AG09319 (cell line): ENCODE data around the gene SPIN1.

ENCODE experiments used
- DNase-seq: peaks from one replicate; pipeline ENCODE4 v3.0.0-alpha.2; 2010; ENCODE audit warnings: low read depth; ENCODE audit errors: extremely low read depth
- CTCF ChIP-seq: IDR thresholded peaks from 2 replicates; pipeline ENCODE4 v1.5.1; 2011; ENCODE audit warnings: low read depth, mild to moderate bottlenecking, inconsistent platforms, low read length, moderate library complexity

The SPIN1 gene

GRCh38 chr9:88388886-88389605 lies 802 bp downstream of the SPIN1 start:
- peak; percentile 46 for DNase-seq
- TF ChIP-seq CTCF: no peak

GRCh38 chr9:88390371-88390990 lies 2.2 kb downstream of the SPIN1 start:
- DNase-seq: no peak
- TF ChIP-seq CTCF: no peak

DNA sequence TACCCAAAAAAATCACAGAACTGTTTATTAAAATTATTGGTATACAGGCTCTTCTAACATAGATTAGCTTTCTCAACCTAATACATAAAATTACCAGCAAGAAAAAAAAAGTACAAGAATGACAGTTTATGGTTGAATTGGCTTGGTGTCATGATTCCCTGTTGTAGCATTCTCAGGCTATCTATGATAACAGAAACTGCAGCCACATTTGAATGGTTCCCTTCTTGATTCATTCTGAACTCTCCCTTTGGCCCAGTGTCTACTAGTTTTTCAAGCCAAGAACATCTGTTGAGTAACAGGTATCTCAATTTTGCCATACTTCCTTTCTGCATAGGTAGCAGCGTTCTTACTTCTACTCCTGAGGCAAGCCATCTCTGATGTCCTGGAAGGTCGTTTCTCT lies 3.0 kb downstream of the SPIN1 start:
- TF ChIP-seq CTCF: no peak
- no peak for DNase-seq

GRCh38 chr9:88391921-88392320 lies 3.7 kb downstream of the SPIN1 start:
- no peak for TF ChIP-seq CTCF
- no peak for DNase-seq

GRCh38 chr9:88392549-88392948 lies 4.3 kb downstream of the SPIN1 start:
- TF ChIP-seq CTCF: no peak
- DNase-seq: no peak

GRCh38 chr9:88396836-88397577 lies 8.8 kb downstream of the SPIN1 start:
- no peak for DNase-seq
- no peak for TF ChIP-seq CTCF

DNA sequence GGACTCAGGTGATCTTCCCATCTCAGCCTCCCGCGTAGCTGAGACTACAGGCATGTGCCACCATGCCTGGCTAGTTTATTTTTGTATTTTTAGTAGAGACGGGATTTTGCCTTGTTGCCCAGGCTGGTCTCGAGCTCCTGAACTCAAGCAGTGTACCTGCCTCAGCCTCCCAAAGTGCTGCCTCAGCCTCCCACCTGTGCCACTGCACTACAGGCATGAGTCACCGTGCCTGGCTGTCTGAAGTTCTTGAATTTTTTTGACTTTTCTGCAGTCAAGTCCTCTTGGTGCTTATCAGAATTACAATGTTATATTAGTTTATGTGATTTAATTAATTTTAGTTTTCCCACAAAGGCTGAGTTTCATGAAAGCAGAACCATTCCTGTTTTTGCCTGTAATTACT lies 9.8 kb downstream of the SPIN1 start:
- no peak for TF ChIP-seq CTCF
- no peak for DNase-seq
